ENCODE results near the gene TXLNA.
"Not testable (repeated sequence)": the region's sequence is repeated elsewhere in the genome, so short reads cannot be mapped to it uniquely, and the experiment has no call there.

Gene TXLNA

GRCh38 chr1:32179443-32180185, at the start of gene TXLNA:
TSS of gene TXLNA (plus strand) at chr1:32179675. CDS start at chr1:32180346, 671 bp downstream.
- peak; percentile 88 for DNase-seq

DNA sequence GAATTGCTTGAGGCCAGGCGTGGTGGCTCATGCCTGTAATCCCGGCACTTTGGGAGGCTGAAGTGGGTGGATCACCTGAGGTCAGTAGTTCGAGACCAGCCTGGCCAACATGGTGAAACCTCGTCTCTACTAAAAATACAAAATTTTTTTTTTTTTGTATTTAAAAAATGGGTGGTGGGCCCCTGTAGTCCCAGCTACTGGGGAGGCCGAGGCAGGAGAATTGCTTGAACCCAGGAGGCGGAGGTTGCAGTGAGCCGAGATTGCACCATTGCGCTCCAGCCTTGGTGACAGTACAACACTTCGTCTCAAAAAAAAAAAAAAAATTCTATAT, 45.6 kb upstream of the TXLNA start:
- not testable (repeated sequence) for DNase-seq

DNA sequence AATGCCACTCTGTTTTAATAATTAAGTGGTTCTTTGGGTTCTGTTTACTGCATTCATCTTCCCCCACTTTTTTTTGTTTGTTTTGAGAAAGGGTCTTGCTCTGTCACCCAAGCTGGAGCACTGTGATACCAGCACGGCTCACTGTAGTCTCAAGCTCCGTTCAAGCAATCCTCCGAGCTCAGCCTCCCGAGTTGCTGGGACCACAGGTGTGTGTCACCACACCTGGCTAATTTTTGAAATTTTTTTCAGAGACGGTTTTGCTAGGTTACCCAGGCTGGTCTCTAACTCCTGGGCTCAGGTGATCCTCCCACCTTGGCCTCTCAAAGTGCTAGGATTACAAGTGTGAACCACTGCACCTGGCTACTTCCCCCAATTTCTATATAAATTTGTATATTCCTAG, 42.4 kb upstream of the TXLNA start:
- DNase-seq: no peak

DNA sequence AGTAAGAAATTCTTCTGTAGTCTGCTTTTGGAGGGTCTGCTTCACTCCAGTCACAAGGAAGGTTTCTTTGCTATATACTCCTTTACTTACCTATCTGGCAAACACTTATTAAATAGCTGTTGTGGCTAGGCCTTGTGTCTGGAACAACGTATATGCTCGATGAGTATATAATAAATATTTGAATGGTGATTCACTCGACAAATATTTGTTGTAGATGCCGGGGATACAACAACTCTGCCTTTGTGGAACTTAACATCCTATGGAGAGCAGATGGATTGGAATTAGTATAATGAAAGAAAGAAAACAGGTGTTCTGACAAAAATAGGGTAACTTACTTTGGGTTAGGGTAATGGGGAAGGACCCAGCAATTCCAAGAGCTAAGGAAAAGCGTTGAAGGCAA, 40.5 kb upstream of the TXLNA start:
- peak; percentile 7 for DNase-seq

GRCh38 chr1:32142446-32143301, 36.8 kb upstream of the TXLNA start:
- peak; percentile 62 for DNase-seq

GRCh38 chr1:32143302-32143695, 36.2 kb upstream of the TXLNA start:
- DNase-seq: not testable (repeated sequence)

GRCh38 chr1:32144033-32144432, 35.4 kb upstream of the TXLNA start:
- no peak for DNase-seq

GRCh38 chr1:32147799-32148198, 31.7 kb upstream of the TXLNA start:
- not testable (repeated sequence) for DNase-seq

DNA sequence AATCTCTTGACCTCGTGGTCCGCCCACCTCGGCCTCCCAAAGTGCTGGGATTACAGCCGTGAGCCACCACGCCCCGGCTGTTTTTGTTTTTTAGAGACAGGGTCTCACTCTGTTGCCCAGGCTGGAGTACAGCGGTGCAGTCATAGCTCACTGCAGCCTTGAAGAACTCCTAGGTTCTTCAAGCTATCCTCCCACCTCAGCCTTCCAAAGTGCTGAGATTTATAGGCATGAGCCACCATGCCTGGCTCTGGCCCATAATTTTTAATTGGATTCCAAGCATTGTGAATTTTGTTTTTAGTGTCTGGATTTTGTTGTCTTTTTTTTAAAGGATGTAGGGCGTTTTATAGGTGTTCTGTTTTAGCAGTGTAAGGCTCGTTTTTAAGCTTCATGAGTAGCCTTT, 28.6 kb upstream of the TXLNA start:
- no peak for DNase-seq

DNA sequence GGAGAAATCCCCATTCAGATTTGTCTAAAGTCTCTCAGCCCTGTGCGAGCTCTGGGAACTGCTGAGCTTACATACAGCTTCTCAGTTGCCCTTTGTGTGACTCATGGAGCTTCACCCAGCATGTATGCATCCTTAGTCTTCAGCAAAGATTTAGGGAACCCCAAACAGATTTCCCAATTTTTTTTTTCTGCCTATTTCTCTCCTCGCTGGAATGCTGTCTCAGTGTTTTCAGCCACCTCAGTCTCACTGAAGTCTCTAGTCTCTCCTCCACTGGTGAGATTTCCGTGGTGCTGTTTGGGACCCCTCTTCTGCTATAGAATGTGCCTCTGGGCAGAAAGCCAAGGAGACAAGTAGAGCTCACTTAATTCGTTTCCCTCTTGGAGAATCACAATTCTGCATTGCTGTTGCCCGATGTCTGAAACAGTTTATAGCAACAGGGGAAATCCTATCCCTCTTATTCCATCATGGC, 28.1 kb upstream of the TXLNA start:
- DNase-seq: no peak

GRCh38 chr1:32159189-32159588, 20.3 kb upstream of the TXLNA start:
- no peak for DNase-seq

GRCh38 chr1:32163405-32163804, 16.1 kb upstream of the TXLNA start:
- DNase-seq: no peak

GRCh38 chr1:32165633-32166032, 13.8 kb upstream of the TXLNA start:
- DNase-seq: not testable (repeated sequence)

DNA sequence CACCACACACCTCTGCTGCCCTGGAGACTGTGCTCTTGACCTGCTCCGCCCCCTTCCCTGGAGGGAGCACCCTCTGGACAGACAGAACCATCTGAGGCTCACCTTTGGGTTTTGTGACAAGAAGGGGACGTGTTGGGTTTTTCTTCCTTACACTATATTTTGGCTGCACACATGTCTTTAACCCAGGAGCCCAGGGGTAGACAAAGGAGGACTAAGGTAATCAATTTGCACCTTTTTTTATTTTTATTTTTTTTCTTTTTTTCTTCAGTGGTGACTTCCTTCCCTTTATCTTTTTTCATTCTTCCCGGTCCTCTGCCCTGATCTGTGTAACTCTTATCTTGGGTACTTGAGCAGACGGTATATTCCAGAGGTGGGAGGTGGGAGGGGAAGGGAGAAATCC, 8.5 kb upstream of the TXLNA start:
- DNase-seq: no peak

DNA sequence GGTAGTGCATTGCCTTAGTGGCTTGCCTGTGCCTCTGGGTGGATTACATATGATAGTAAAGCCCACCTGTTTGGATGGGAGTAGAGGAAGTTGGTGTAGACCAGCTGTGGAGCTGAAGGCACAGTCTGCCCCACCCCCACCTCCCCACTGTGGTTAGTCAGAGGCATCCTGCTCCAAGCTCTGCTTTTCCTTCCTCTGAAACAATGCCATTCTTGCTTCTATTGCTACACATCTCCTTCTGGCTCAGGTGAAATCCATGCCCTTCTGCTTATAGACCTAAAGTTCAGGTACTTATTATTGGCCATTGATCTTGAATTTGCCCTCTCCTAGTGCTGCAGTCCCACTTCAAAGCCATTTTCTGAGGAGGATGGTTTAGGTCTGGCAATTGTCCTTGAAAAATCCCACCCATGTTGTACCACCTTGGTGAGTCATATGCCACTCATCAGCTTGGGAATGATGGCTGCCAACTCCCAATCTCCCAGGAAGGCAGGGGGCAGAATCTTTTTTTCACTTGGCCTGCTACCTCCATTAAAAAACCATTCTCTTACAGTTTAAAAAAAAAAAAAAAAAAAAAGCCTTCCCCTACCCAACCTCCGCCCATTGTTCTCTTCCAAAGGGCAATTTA, 6.7 kb upstream of the TXLNA start:
- DNase-seq: no peak

- no peak for DNase-seq
Measured at GRCh38 chr1:32178380-32179192, 889 bp upstream of the TXLNA start.

DNA sequence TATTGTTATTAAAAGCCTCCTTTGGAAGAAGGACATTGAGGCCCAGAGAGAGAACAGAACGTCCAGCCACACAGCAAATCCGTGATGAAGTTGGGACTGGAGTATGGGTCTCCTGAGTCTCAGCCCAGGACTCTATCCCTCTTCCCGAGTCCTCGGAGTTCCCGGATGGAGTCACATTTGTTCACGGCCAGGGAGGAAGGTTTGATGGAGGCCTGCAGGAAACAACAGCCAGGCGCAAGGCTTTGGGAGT, 357 bp upstream of the TXLNA start:
- no peak for DNase-seq

DNA sequence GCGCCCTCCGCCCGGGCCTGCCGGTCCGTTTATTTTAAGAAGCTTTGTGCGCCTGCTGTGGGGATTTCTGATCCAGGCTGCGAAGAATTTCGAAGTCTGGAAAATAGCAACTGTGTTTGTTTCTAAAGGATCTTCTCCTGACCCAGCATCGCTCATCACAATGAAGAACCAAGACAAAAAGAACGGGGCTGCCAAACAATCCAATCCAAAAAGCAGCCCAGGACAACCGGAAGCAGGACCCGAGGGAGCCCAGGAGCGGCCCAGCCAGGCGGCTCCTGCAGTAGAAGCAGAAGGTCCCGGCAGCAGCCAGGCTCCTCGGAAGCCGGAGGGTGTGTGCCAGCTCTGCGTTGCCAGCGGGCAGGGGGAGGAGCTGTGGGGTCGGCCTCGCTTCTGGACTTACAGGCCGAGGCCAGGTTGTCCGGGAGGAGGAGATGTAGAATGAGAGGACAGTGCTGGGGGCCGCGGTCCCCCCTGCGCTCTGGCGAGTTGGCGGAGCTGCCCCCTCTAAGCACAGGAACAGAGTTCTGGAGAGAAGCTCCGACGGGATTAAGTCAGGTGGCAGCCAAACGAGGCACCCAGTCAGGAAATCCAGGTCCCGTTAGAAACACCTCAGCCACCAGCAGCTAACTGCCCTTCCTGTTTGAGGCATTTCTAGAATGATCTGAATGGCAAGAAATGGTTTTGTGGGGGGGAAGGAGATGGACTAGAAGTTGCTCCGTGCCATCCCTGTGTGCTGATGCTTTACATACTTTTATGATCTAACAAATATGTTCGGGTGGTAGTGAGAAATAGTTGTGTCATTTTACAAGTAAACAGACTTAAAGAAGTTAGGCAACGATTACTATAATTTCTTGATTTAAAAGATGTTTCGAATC, 948 bp downstream of the TXLNA start:
- peak; percentile 25 for DNase-seq

- no peak for DNase-seq
Measured at GRCh38 chr1:32181065-32181464, 1.6 kb downstream of the TXLNA start.

DNA sequence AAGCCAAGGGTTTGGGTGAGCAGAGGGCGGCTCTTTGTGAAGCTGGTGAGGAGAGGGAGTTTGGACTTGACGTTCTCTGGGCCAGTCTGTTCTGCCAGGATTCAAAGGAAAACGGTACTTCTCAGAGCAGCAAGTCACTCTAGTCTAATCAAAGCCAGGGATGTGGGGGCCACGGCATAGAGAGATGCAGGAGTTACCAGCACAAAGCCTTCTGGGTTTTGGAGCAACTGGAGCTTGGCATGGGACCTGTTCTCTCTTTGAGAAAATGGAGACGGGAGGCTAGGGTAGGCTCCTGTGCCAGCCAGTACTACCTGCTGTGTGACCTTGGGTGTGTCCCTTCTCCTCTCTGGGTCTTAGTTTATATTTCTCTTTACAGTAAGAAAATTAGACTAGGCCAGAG, 2.1 kb downstream of the TXLNA start:
- DNase-seq: no peak

DNA sequence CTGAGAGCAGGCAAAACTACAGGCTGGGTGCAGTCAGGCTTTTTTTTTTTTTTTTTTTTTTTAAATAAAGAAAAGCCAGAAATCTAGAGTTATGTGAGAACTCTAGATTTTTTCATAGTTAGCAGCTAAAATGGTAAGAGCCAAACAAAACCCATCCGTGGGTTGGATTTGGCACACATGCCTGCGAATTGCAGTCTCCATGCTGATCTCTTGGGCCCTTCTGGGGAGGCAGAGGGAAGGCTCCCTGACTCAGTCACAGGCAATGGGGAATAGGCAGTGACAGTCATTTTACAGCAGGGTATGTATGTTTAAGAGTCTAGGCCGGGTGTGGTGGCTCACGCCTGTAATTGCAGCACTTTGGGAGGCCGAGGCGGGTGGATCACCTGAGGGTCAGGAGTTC, 2.6 kb downstream of the TXLNA start:
- DNase-seq: no peak

GRCh38 chr1:32184650-32185049, 5.2 kb downstream of the TXLNA start:
- DNase-seq: no peak
